ENCODE data around the gene IQGAP2.

DNA sequence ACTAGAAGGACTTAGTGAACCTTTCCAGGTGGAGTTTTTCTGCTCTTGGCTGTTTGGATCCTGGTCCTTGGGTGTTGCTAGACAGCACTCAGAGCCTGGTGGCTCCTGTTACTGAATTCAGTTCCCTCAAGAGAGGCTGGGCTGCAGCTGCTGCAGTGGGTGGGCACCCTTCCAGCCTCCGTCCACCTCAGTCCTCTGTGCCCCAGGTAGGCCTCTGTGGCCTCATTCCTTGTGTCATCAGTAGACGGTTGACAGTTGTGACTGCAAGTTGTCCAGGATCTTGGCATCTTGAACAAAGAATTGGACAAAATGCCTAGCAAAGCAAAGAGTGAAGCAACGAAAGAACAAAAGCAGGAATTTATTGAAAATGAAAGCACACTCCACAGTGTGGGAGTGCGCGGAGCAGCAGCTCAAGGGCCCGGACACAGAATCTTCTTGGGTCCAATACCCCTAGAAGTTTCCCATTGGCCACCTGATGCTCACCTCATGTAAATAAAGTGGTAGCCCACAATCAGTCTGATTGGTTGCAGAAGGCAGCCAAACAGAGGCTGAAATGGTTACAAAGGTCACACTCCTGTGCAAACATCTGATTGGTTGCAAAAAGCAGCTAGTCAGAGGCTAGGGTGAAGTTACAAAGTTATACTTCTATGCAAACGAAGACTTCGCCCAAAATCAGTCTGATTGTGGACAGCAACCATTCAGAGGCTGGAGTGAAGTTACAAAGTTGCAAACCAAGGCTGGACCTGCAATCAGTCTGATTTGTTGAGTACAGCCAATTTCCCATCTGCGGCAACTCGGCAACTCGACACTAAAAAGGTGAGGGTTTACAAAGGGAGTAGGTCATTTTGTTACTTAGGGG lies 352.9 kb downstream of the IQGAP2 start:
- TF ChIP-seq, protein P1, sequence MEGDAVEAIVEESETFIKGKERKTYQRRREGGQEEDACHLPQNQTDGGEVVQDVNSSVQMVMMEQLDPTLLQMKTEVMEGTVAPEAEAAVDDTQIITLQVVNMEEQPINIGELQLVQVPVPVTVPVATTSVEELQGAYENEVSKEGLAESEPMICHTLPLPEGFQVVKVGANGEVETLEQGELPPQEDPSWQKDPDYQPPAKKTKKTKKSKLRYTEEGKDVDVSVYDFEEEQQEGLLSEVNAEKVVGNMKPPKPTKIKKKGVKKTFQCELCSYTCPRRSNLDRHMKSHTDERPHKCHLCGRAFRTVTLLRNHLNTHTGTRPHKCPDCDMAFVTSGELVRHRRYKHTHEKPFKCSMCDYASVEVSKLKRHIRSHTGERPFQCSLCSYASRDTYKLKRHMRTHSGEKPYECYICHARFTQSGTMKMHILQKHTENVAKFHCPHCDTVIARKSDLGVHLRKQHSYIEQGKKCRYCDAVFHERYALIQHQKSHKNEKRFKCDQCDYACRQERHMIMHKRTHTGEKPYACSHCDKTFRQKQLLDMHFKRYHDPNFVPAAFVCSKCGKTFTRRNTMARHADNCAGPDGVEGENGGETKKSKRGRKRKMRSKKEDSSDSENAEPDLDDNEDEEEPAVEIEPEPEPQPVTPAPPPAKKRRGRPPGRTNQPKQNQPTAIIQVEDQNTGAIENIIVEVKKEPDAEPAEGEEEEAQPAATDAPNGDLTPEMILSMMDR (IDR thresholded peaks at IDR 0.05), result no peak
- TF ChIP-seq TCF7L2 (IDR thresholded peaks at IDR 0.05; ENCODE audit: low read depth, low read length) (no peak), REST (IDR thresholded peaks at IDR 0.05; ENCODE audit: insufficient read depth in 1 of 2, low read depth in 2 of 2, low read length in 1 of 2) (no peak)
